Activated T-cell treated with anti-CD3 and anti-CD28 coated beads for 4 hours (primary cell): ENCODE data around the gene PIK3R6.
A peak's percentile ranks its signal among the peaks of the same experiment; 100 is the strongest.

Source experiments
- DNase-seq: peaks from one replicate; pipeline ENCODE4 v3.0.0-alpha.2; 2020

The PIK3R6 gene

DNA sequence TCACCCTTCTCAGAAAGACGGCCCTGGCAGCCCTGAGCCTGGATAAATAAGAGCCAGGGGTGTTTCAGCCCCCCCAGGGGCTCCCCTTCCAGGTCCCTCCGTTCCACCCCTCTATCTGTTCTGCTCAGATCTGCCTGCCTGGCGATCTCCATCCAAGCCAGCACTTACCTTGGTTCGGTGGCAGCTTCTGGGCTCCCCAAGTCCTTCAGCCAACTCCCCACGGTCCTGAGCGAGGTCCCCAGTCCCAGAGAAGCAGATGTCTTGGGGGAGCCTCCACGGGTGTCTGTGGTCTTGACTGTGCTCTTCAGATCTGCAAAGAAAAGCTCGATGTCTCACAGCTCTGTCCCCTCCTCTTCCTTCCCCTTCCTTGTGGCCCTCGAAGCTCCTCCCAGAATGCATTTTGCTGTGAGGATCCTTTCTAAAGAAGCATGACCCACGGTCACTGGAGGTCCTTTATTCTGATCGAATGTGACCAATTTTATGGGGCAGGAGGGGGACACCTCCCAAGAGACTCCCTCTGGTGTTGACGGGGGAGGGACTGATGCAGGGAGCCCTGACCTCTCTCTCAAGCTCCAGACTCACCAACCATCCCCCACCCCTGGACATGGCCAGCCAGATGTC is at the start of gene PIK3R6:
TSS of gene PIK3R6 (minus strand) at position 314 of the 621 bp plus-strand sequence. CDS start 17,880 bp downstream, outside the sequence.
- no peak for DNase-seq

- no peak for DNase-seq
Observed at GRCh38 chr17:8916466-8916865, 49.0 kb upstream of the PIK3R6 start.

- DNase-seq = no peak
Observed at GRCh38 chr17:8914554-8914953, 47.1 kb upstream of the PIK3R6 start.

DNA sequence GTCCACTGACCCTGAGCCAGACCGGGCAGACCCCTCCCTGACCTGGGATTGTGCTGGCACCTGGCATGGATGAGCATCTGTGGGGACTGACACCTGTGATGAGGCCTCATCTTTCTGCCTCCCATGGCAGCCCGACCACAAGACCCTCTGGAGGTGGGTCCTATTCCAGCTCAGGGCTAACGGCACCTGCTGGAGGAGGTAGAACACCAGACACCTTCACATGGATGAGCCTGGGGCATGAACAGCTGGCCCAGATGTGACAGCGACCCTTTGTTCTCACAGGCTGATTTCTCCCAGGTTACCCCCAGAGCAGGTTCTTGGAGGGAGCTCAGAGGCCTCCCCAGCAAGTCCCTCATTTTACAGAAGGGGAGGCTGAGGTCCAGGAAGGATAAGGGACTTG is 46.4 kb upstream of the PIK3R6 start:
- DNase-seq = no peak

DNA sequence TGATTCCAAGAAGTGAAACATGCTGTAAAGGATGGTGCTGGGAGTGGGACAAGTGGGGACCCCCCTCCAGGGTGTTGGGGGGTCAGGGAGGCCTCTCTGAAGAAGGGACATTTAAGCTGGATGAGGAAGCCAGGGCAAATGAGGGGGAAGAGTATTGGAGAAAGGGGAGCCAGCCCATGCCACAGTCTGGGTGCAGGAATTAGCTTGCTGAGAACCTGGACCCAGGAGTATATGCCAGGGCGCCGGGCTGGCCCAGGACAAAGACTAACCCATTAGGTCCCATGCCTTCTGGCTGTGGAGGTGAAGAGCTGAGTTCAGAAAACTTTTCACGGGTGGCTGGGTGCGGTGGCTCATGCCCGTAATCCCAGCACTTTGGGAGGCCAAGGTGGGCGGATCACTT is 45.6 kb upstream of the PIK3R6 start:
- no peak for DNase-seq

DNA sequence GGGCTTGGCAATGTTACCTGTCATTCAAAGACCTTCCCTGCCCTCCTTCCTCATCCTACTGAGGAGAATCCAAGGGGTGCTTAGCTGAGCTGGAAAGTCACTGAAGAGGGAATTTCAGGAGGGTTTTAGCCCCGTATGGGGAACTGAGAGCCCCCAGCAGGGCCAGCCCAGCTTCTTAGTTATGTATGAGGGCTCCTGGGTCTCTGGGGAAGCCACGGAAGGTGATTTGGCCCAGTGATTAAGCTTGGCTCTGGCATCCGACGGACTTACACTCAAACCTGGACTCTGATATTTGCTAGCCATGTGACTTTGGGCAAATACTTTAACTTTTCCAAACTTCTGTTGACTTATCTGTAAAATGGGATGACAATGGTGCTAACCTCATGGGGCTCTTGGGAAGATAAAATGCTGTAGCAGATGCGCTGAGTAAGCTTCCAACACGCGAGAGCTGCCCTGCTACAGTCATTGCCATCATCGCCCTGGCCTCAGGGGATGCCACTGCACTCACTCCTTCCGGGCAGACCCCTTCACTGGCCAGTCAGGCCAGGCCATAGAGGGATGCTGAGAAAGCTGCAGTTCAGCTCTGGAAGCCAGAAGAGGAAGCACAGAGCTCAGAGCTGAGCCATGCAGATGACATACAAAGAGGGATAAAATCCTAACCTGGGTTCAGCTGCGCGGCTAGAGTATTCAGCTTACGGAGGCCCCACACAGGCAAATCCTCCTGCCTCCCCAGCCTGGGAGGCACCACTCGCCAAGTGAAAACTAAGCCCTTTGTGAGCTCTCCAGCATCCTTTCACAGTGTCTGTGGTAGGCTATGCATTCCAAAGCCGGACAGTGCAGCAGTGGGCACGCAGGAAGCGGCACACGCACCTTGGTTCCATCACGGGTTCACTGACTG is 44.9 kb upstream of the PIK3R6 start:
- no peak for DNase-seq

DNA sequence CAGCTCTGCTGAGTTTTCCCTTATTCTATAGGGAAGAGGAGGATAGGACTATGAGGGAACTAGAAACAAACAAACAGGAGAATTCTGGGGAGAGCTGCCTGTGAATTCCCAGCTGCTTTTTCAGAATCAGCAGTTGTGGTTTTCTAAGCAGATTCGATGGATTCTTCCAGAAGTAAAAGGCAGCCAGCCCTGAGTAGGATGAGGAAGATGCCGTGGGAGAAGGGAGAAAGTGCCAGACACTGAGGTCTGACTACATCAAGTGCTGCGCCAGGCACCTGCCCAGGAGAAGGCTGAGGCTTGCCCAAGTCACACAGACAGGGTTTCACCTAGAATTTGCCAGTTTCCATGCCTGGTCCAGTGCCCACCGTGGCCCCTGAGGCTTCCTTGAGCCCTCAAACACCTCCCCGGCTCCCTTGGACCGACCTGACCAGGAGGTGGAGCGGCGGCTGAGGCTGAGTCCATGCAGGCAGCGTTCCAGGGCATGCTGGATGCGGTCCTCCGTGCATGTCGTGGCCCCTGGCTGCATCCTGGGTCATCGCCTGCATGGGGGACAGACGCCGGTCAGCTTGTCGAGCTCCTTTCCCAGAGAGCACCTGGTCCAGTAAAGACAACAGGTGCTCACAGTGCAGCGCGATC is 43.6 kb upstream of the PIK3R6 start:
- no peak for DNase-seq

DNA sequence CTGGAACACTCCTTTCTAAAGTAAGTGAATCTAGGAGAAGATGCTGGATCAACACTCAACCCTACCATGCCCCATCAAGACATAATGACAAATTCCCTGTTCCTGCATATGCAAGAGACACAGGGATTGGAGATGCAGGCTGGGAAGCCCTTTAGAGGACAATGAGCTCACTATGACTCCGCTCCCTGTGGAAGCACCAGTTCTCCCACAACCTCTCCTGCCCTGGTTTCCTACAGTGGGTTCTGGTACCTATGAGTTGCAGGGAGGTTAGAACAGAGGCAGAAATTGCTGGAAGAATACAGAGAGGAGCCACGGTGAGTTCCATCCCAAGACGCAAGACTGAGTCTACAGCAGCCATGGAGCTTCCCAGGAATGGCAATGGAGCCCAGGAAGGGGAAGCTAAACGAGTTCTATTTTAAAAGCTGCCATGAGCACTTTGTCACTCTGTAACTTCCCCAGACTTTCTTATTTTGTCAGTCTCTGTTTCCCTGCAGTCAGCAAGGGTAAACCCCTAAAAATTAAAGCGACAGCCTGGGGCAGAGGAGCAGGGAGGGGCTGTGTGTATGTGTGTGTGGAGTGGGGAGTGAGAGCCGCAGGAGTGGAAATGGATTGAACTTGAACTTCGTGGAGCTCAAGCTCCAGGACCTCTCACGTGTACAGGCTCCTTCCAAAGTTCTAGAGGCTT is 42.3 kb upstream of the PIK3R6 start:
- DNase-seq = no peak

DNA sequence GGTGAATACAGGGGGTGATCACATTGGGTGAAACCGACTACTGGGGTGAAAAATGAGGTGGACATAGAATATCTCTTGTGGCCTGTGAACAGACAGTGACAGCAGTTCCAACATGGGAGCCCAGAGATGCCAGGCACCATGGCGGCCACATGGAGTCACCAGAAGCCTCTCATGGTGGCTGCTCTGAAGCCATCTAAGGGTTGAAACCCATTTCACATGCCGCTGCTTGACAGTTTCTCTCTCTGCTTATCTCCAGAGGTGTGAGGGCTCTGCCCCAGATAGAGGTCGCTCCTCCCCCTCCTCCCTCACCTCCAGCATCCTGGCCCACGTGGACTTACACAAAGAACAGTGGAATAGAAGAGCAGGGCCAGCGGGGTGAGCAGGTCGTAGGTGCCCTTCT is 37.9 kb upstream of the PIK3R6 start:
- DNase-seq = no peak

DNA sequence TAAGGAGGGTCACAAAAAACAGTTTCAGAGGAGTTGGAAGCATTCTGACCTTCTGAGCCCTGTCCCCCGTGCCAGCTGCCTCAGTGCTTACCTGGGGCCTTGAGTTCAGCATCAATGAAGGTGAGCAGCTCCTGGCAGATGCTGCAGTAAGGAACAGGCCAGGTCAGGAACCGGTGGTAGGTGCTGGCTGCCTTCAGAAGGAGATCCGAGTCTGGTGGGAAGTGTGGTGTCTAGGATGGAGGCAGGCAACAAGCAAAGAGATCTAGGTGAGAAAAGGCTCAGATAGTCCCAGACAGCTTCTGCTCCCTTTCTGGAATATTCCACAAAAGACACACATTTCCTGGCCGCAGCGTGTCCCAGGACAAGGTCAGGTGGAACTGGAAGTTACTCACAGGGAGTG is 37.2 kb upstream of the PIK3R6 start:
- DNase-seq = no peak

GRCh38 chr17:8904201-8904600 is 36.7 kb upstream of the PIK3R6 start:
- no peak for DNase-seq

- DNase-seq = no peak
Observed at GRCh38 chr17:8900626-8901585, 33.4 kb upstream of the PIK3R6 start.

DNA sequence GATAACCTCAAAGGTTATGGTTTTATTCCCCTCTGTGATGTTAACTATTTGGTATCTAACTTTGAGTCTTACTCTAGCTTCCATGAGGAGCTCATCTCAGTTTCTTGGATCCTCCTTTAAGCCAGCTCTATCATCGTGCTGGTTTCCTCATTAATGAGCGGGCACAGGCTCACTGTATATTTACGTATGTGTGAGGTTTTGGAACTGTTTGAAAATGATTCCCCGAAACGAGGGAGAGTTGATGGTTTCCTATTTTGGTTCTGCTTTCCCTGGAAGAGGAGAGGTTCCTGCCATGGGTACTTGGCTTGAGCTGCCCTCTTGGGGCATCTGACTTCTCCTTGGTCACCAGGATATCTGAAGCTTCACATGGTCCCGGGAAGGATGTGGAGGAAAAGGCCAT is 32.7 kb upstream of the PIK3R6 start:
- no peak for DNase-seq

GRCh38 chr17:8898636-8899035 is 31.2 kb upstream of the PIK3R6 start:
- no peak for DNase-seq

DNA sequence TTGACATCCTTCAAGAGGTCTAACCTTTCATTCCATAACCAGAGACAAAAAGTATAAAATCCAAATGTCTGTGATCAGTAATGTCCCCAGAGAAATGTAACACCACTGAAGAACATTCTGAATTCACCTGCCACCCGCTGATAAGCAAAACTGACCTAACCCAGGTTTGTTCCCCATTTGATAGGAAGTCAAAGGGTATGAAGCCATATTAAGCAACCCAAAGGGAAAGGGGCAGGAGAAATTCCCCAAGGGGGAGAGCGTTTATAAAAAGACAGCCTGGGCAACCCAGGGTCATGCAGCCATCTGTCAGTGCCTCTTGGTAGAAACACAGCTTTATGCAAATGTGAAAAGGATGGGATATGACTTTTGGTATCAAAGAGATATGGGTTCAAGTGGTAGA is 30.7 kb upstream of the PIK3R6 start:
- no peak for DNase-seq

GRCh38 chr17:8896641-8897635 is 29.5 kb upstream of the PIK3R6 start:
- DNase-seq = no peak

GRCh38 chr17:8896087-8896486 is 28.6 kb upstream of the PIK3R6 start:
- DNase-seq = no peak

- peak; percentile 21 for DNase-seq
Observed at GRCh38 chr17:8894673-8895578, 27.5 kb upstream of the PIK3R6 start.

DNA sequence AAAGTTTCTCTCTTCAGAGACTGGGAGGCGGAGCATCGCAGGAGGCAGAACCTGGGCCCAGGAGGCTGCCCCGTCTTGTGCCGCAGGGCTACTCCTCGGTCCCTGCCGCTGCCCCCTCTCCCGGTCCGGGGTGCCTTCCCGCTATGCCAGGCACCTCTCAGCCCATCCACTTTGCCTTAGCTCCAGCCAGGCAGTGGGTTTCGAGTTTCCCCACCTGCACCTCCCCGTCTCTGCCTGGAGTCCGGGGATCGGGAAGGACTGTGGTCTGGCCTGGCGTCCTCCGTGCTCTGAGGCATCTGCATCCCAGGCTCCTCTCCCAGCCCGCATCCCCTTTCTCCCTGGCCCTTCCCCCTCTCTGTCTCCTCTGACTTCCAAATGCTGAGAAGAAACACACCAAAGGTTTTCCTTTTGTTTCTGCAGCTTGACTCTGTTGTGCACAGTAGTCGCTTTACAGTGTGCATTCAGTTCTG is 26.8 kb upstream of the PIK3R6 start:
- DNase-seq = no peak
